ENCODE results near the gene ADAMTS17. TPM values are rescaled to one million over a fixed set of nuclear protein-coding genes. Genes with fewer than 3 reads are reported as not detected.

ADAMTS17 gene
- total RNA-seq, 1 experiment from 2014 or later = 3.2 TPM

DNA sequence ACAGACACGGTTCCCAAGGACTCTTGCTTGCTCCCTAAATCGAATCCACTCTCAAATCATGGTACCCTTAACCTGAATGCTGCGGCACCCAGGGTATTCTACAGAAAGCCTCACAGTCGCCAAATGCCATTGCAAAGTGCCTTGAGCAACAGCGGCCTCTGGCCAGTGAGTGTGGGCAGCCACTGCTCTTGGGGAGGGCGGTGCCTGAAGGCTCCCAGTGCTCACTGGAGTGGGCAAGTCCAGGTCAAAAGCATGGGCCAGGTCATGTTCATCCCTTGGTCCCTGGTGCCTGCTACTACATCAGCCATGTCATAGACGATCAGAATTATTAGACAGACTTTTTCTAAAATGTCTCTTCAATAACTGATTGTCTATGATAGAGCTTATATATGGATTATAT, 82.5 kb downstream of the ADAMTS17 start:
- Histone ChIP-seq H3K79me2 (ENCODE audit: low read depth) (no peaks in the 10 kb centered on the region), H4K20me1 (ENCODE audit: insufficient read depth) (no peaks in the 10 kb centered on the region), H3K9me3 (ENCODE audit: insufficient read depth, low read depth) (no peaks in the 10 kb centered on the region), H3K4me1 (replicated peaks; ENCODE audit: insufficient read depth) (no peaks in the 10 kb centered on the region), H2AFZ (no peak overlapping the region), H3K9me2 (ENCODE audit: insufficient read depth) (no peaks in the 10 kb centered on the region), H3K4me3 (no peak overlapping the region), H3K27me3 (ENCODE audit: insufficient read depth, low read depth) (no peaks in the 10 kb centered on the region), H3K4me2 (no peak overlapping the region), H3K36me3 (ENCODE audit: low read depth) (no peaks in the 10 kb centered on the region), H3K27ac (no peak overlapping the region), H3F3A (ENCODE audit: insufficient read depth, low read depth) (no peaks in the 10 kb centered on the region)
- intact Hi-C loops (cut with micrococcal nuclease; ENCODE audit: unreplicated experiment) = no loop called here
- ChIA-PET CTCF (no interaction called here), POLR2A (ENCODE audit: unreplicated experiment) (no interaction called here)
- TF ChIP-seq, protein P1, sequence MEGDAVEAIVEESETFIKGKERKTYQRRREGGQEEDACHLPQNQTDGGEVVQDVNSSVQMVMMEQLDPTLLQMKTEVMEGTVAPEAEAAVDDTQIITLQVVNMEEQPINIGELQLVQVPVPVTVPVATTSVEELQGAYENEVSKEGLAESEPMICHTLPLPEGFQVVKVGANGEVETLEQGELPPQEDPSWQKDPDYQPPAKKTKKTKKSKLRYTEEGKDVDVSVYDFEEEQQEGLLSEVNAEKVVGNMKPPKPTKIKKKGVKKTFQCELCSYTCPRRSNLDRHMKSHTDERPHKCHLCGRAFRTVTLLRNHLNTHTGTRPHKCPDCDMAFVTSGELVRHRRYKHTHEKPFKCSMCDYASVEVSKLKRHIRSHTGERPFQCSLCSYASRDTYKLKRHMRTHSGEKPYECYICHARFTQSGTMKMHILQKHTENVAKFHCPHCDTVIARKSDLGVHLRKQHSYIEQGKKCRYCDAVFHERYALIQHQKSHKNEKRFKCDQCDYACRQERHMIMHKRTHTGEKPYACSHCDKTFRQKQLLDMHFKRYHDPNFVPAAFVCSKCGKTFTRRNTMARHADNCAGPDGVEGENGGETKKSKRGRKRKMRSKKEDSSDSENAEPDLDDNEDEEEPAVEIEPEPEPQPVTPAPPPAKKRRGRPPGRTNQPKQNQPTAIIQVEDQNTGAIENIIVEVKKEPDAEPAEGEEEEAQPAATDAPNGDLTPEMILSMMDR (conservative IDR thresholded peaks at IDR 0.05) = no peak
- TF ChIP-seq EZH2 (IDR thresholded peaks at IDR 0.05; ENCODE audit: low read depth) = no peak
- DNase-seq = no peak
- BruUV-seq (replicated peaks) = no TSS peak

DNA sequence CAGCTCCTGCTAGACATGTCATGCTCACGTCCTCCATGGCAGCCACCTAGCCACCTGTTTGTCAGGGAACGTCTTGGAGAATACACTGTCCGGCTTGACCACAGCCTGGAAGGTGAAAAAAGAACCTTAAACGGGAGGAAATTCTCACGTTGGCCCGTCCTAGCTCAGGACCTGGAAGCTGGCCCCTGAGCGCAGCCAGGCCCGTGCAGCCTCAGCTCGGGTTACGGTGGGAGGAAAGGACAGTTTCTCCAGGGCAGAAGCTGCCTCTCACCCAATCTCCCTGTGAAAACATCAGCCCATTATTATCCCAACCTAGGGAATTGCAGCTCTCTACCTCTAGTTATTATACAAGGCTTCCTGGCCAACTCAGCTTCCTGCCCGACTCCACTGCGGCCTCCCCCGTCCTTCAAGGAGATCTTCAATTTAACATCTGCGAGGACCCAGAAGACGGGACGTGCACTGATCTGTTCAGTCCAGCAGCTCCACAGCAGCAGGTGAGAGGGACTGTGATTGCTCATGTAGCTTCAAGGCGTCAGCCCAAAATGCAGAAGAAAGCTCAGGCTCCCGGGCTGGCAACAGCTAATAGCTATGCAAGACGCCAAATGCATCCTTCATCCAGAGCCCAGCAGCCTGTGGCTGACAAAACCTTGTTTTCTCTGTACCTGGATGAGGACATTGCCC, 84.7 kb downstream of the ADAMTS17 start:
- H3K9me3 ChIP-seq (ENCODE audit: insufficient read depth, low read depth) = no peaks in the 10 kb centered on the region
- no peak for TF ChIP-seq EZH2 (IDR thresholded peaks at IDR 0.05; ENCODE audit: low read depth)
- TF ChIP-seq, protein P1 (conservative IDR thresholded peaks at IDR 0.05) = no peak
- no peak overlapping the region for H3K4me2 ChIP-seq
- intact Hi-C loops (cut with micrococcal nuclease; ENCODE audit: unreplicated experiment) = no loop called here
- no peaks in the 10 kb centered on the region for H3K27me3 ChIP-seq (ENCODE audit: insufficient read depth, low read depth)
- H3K4me3 ChIP-seq = no peak overlapping the region
- H4K20me1 ChIP-seq (ENCODE audit: insufficient read depth) = no peaks in the 10 kb centered on the region
- BruUV-seq (replicated peaks) = no TSS peak
- POLR2A ChIA-PET (ENCODE audit: unreplicated experiment) = no interaction called here
- no peak overlapping the region for H2AFZ ChIP-seq
- H3K79me2 ChIP-seq (ENCODE audit: low read depth) = no peaks in the 10 kb centered on the region
- H3F3A ChIP-seq (ENCODE audit: insufficient read depth, low read depth) = no peaks in the 10 kb centered on the region
- H3K36me3 ChIP-seq (ENCODE audit: low read depth) = no peaks in the 10 kb centered on the region
- no peaks in the 10 kb centered on the region for H3K4me1 ChIP-seq (replicated peaks; ENCODE audit: insufficient read depth)
- H3K27ac ChIP-seq = no peak overlapping the region
- H3K9me2 ChIP-seq (ENCODE audit: insufficient read depth) = no peaks in the 10 kb centered on the region
- CTCF ChIA-PET = no interaction called here
- DNase-seq = no peak

DNA sequence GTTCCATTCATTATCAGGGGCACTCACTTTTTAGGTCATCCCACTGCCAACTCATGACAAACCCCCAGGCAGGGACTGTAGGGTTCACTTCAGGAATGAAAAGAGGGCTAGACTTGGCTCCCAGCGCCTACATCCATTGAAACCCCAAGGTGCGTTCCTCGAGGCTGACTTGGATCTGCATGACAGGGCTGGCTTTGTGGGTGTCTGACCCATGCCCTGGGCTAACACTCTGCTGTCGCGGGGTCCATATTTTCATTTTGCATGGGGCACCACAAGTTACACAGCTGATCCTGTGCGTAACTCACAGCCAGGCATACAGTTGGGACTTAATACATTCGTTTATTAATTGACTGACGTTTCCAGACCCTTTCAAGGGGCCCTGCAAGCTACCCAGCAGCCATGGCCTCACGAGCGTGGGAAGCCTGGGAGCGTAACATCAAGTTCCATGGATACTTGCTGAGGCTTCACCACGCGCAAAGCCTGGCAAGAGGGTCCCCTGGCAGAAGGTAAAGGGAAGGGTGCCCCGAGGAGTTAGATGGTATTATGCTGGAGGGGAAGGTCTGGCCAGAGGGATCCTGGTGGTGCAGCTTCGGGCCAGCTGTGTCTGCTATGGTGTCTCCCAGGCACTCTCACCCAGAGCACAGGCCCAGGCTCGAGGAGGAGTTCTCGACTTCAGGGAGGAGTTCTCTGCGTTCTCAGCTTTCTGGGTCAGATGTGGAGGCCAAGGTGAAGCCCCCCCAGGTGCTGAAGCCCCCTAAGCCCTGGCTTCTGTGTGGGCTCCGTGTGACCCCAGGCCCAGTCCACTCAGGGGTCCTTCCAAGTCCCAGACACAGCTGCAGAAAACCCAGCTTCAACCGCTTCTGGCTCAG, 85.4 kb downstream of the ADAMTS17 start:
- H4K20me1 ChIP-seq (ENCODE audit: insufficient read depth) = no peaks in the 10 kb centered on the region
- ChIA-PET CTCF (no interaction called here), POLR2A (ENCODE audit: unreplicated experiment) (no interaction called here)
- TF ChIP-seq, protein P1 (conservative IDR thresholded peaks at IDR 0.05) = no peak
- no peak for TF ChIP-seq EZH2 (IDR thresholded peaks at IDR 0.05; ENCODE audit: low read depth)
- no peaks in the 10 kb centered on the region for H3K4me1 ChIP-seq (replicated peaks; ENCODE audit: insufficient read depth)
- no peak overlapping the region for H2AFZ ChIP-seq
- DNase-seq = no peak
- H3K9me2 ChIP-seq (ENCODE audit: insufficient read depth) = no peaks in the 10 kb centered on the region
- H3K27ac ChIP-seq = no peak overlapping the region
- no peak overlapping the region for H3K4me3 ChIP-seq
- no peaks in the 10 kb centered on the region for H3K36me3 ChIP-seq (ENCODE audit: low read depth)
- H3K27me3 ChIP-seq (ENCODE audit: insufficient read depth, low read depth) = no peaks in the 10 kb centered on the region
- BruUV-seq (replicated peaks) = no TSS peak
- H3K9me3 ChIP-seq (ENCODE audit: insufficient read depth, low read depth) = no peaks in the 10 kb centered on the region
- no peaks in the 10 kb centered on the region for H3F3A ChIP-seq (ENCODE audit: insufficient read depth, low read depth)
- no peak overlapping the region for H3K4me2 ChIP-seq
- intact Hi-C loops (cut with micrococcal nuclease; ENCODE audit: unreplicated experiment) = no loop called here
- H3K79me2 ChIP-seq (ENCODE audit: low read depth) = no peaks in the 10 kb centered on the region
